H1 (cell line): ENCODE data around the gene TMEM145. TPM values are rescaled to one million over a fixed set of nuclear protein-coding genes. Genes with fewer than 3 reads are reported as not detected.
A peak's percentile ranks its signal among the peaks of the same experiment; 100 is the strongest.

ENCODE experiments used
- CTCF ChIA-PET: fragments of 300-600 bp; sonication (Branson Sonifier 250); formaldehyde crosslinking; loops from one replicate; lab custom pipeline; 2021; ENCODE audit not compliant: partially characterized antibody; lab: Charles Lee
- POLR2A ChIA-PET: fragments of 300-600 bp; sonication (Branson Sonifier 250); formaldehyde crosslinking; loops from one replicate; lab custom pipeline; 2021; ENCODE audit warnings: inconsistent platforms; ENCODE audit not compliant: partially characterized antibody; lab: Charles Lee
- DNase-seq, 2 experiments: peaks; one replicate each; pipeline versions ENCODE4 v3.0.0 to v3.0.0-alpha.2; 2010 to 2022; ENCODE audit warnings: low spot score in 2 of 2, low read depth in 1 of 2, mixed read lengths in 1 of 2
- FAIRE-seq: peaks from 2 replicates; lab custom pipeline; 2011; peaks lifted over from hg19 to GRCh38; lab: Jason Lieb, UNC
- H2AFZ ChIP-seq: 2 replicates; pipeline ENCODE4 v1.8.1; 2012; ENCODE audit warnings: low read length, inconsistent platforms
- H2AK5ac ChIP-seq: 2 replicates; pipeline ENCODE4 v1.6.1; 2013; ENCODE audit warnings: low read depth, low read length
- H2BK120ac ChIP-seq: replicated peaks from 2 replicates; pipeline ENCODE3; 2013; ENCODE audit warnings: low read depth, low read length, inconsistent platforms
- H2BK12ac ChIP-seq: 2 replicates; pipeline ENCODE4 v1.6.1; 2013; ENCODE audit warnings: low read depth, low read length
- H2BK15ac ChIP-seq: 2 replicates; pipeline ENCODE4 v1.6.1; 2013; ENCODE audit warnings: low read length
- H2BK20ac ChIP-seq: 2 replicates; pipeline ENCODE4 v1.6.1; 2013; ENCODE audit warnings: low read length
- H2BK5ac ChIP-seq: 2 replicates; pipeline ENCODE4 v1.6.1; 2013; ENCODE audit warnings: low read depth, low read length
- H3K14ac ChIP-seq: 2 replicates; pipeline ENCODE4 v1.6.1; 2013; ENCODE audit warnings: inconsistent platforms; ENCODE audit not compliant: insufficient read length
- H3K18ac ChIP-seq: 2 replicates; pipeline ENCODE4 v1.6.1; 2013; ENCODE audit warnings: low read length; ENCODE audit errors: extremely low read depth
- H3K23ac ChIP-seq: 2 replicates; pipeline ENCODE4 v1.6.1; 2013; ENCODE audit warnings: inconsistent platforms; ENCODE audit not compliant: insufficient read length
- H3K23me2 ChIP-seq: 2 replicates; pipeline ENCODE4 v1.6.1; 2013; ENCODE audit warnings: low read depth, low read length
- H3K27ac ChIP-seq: 2 replicates; pipeline ENCODE4 v1.6.1; 2011; ENCODE audit warnings: low read depth, low read length, inconsistent platforms
- H3K27me3 ChIP-seq, 4 experiments: replicated peaks in 1 of 4; 1 replicate in 1 of 4; 2 replicates in 3 of 4; pipeline versions ENCODE4 v1.6.1 to v1.8.1; 2011 to 2013; ENCODE audit warnings: low read length in 3 of 4, mild to moderate bottlenecking in 3 of 4, inconsistent platforms in 2 of 4, mixed read lengths in 2 of 4, moderate library complexity in 1 of 4; ENCODE audit not compliant: control insufficient read depth in 3 of 4, insufficient read depth in 3 of 4; ENCODE audit errors: extremely low read depth in 1 of 4
- H3K36me3 ChIP-seq, 4 experiments: 2 replicates each; pipeline versions ENCODE4 v1.6.1 to v1.8.1; 2011 to 2013; ENCODE audit warnings: mild to moderate bottlenecking in 4 of 4, low read length in 3 of 4, moderate library complexity in 2 of 4, control low read depth in 1 of 4, inconsistent platforms in 1 of 4; ENCODE audit not compliant: insufficient read depth in 4 of 4, control insufficient read depth in 2 of 4
- H3K4ac ChIP-seq: replicated peaks from 2 replicates; pipeline ENCODE3; 2013; ENCODE audit warnings: low read length, low read depth, mixed read lengths, inconsistent platforms; ENCODE audit not compliant: insufficient read length
- H3K4me1 ChIP-seq, 4 experiments: replicated peaks in 1 of 4; 1 replicate in 1 of 4; 2 replicates in 3 of 4; pipeline versions ENCODE4 v1.6.1 to v1.8.1; 2011 to 2013; ENCODE audit warnings: low read length in 3 of 4, inconsistent platforms in 2 of 4, mixed read lengths in 1 of 4; ENCODE audit not compliant: insufficient read depth in 4 of 4, control insufficient read depth in 3 of 4
- H3K4me2 ChIP-seq, 2 experiments: 2 replicates each; pipeline versions ENCODE4 v1.6.1 to v1.8.1; 2011 to 2013; ENCODE audit warnings: low read depth in 2 of 2, low read length in 2 of 2, control low read depth in 1 of 2, inconsistent platforms in 1 of 2, mild to moderate bottlenecking in 1 of 2; ENCODE audit not compliant: insufficient read depth in 1 of 2
- H3K4me3 ChIP-seq, 4 experiments: fragments of 200-600, 300-600 bp in 1 of 4; sonication (generic), shearing (Covaris generic), sonication (Bioruptor Twin) in 1 of 4; 2 replicates each; pipeline versions ENCODE4 v1.5.1 to v1.8.1; 2011 to 2016; ENCODE audit warnings: low read length in 4 of 4, low read depth in 3 of 4, control low read depth in 2 of 4, inconsistent platforms in 2 of 4, mild to moderate bottlenecking in 2 of 4, mixed read lengths in 1 of 4, moderate library complexity in 1 of 4; ENCODE audit not compliant: insufficient read depth in 2 of 4; ENCODE audit errors: extremely low read depth in 1 of 4
- H3K56ac ChIP-seq: replicated peaks from 2 replicates; pipeline ENCODE3; 2013; ENCODE audit warnings: low read depth, mild to moderate bottlenecking, mixed read lengths, low read length, inconsistent platforms; ENCODE audit not compliant: insufficient read length
- H3K79me1 ChIP-seq: 2 replicates; pipeline ENCODE4 v1.6.1; 2013; ENCODE audit warnings: low read depth, low read length, control low read depth
- H3K79me2 ChIP-seq, 2 experiments: 2 replicates each; pipeline versions ENCODE4 v1.6.1 to v1.8.1; 2012 to 2013; ENCODE audit warnings: low read length in 2 of 2, mild to moderate bottlenecking in 2 of 2, inconsistent platforms in 1 of 2; ENCODE audit not compliant: insufficient read depth in 2 of 2, control insufficient read depth in 1 of 2
- H3K9ac ChIP-seq, 4 experiments: replicated peaks in 1 of 4; 1 replicate in 1 of 4; 2 replicates in 3 of 4; pipeline versions ENCODE4 v1.6.1 to v1.8.1; 2011 to 2013; ENCODE audit warnings: low read depth in 3 of 4, low read length in 3 of 4, control low read depth in 2 of 4, mild to moderate bottlenecking in 2 of 4, moderate library complexity in 2 of 4, inconsistent platforms in 1 of 4; ENCODE audit errors: extremely low read depth in 1 of 4
- H3K9me3 ChIP-seq, 2 experiments: 2 replicates each; pipeline versions ENCODE4 v1.6.1 to v1.8.1; 2012 to 2013; ENCODE audit warnings: mild to moderate bottlenecking in 2 of 2, moderate library complexity in 2 of 2, control low read depth in 1 of 2, inconsistent platforms in 1 of 2, low read depth in 1 of 2, low read length in 1 of 2, mixed read lengths in 1 of 2; ENCODE audit not compliant: insufficient read depth in 2 of 2
- H4K20me1 ChIP-seq, 2 experiments: replicated peaks in 1 of 2; 2 replicates each; pipeline versions ENCODE3 to v1.8.1; 2011 to 2013; ENCODE audit warnings: inconsistent platforms in 2 of 2, low read length in 2 of 2, mild to moderate bottlenecking in 1 of 2; ENCODE audit not compliant: insufficient read depth in 2 of 2, control insufficient read depth in 1 of 2
- H4K5ac ChIP-seq: 2 replicates; pipeline ENCODE4 v1.6.1; 2013; ENCODE audit warnings: low read length, low read depth, mixed read lengths, inconsistent platforms; ENCODE audit not compliant: insufficient read length
- H4K8ac ChIP-seq: 2 replicates; pipeline ENCODE4 v1.8.0; 2013; ENCODE audit warnings: mild to moderate bottlenecking, moderate library complexity, low read length, inconsistent platforms; ENCODE audit not compliant: insufficient read depth; ENCODE audit errors: extremely low read depth
- H4K91ac ChIP-seq: replicated peaks from 2 replicates; pipeline ENCODE3; 2013; ENCODE audit warnings: low read length, mixed read lengths, inconsistent platforms; ENCODE audit not compliant: insufficient read length
- ATF3 ChIP-seq: IDR thresholded peaks from 2 replicates; pipeline ENCODE4 v1.6.1; 2011; ENCODE audit warnings: low read depth, mild to moderate bottlenecking, low read length; ENCODE audit not compliant: insufficient read depth
- CTBP2 ChIP-seq: IDR thresholded peaks from 2 replicates; pipeline ENCODE4 v1.7.0; 2011; ENCODE audit warnings: borderline replicate concordance, mild to moderate bottlenecking, moderate library complexity, mixed read lengths, low read length; ENCODE audit not compliant: insufficient read depth, insufficient read length
- POLR2AphosphoS5 ChIP-seq: IDR thresholded peaks from 2 replicates; pipeline ENCODE4 v1.6.1; 2011; ENCODE audit warnings: low read depth, low read length
- RFX5 ChIP-seq: IDR thresholded peaks from 2 replicates; pipeline ENCODE4 v1.6.1; 2011; ENCODE audit warnings: low read depth, low read length, improper control_type of control experiment, borderline replicate concordance
- SIX5 ChIP-seq: IDR thresholded peaks from 2 replicates; pipeline ENCODE4 v1.6.1; 2011; ENCODE audit warnings: mild to moderate bottlenecking, low read depth, low read length
- TAF7 ChIP-seq: optimal IDR thresholded peaks from 2 replicates; pipeline ENCODE3; 2011; ENCODE audit warnings: low read depth, mild to moderate bottlenecking, inconsistent platforms, low read length, moderate library complexity, borderline replicate concordance
- USF2 ChIP-seq: IDR thresholded peaks from 2 replicates; pipeline ENCODE4 v1.6.1; 2011; ENCODE audit warnings: low read length, improper control_type of control experiment
- YY1 ChIP-seq: IDR thresholded peaks from 2 replicates; pipeline ENCODE4 v1.6.1; 2011; ENCODE audit warnings: low read depth, mild to moderate bottlenecking, low read length
- WGBS, 2 experiments: shearing (Covaris generic) in 1 of 2; methylation state at CpG; one replicate each; pipeline versions ENCODE4 v1.1.6 to v1.1.7; 2013 to 2015; ENCODE audit warnings: low lambda C conversion rate in 2 of 2, mixed read lengths in 2 of 2, inconsistent platforms in 1 of 2, low coverage in 1 of 2, missing lambda C conversion rate in 1 of 2; ENCODE audit not compliant: insufficient replicate concordance in 2 of 2, insufficient coverage in 1 of 2, insufficient read length in 1 of 2; ENCODE audit errors: extremely low coverage in 1 of 2, missing lambda C conversion rate in 1 of 2; 5-methylcytosine and 5-hydroxymethylcytosine counted together
- polyA plus RNA-seq, 7 experiments: library from polyadenylated mRNA; depleted of rRNA in 3 of 7; stranded (reverse) in 5 of 7; unstranded in 2 of 7; fragments of >200 nt in 5 of 7; fragments of 200-250 nt in 2 of 7; gene quantifications; 1 replicate in 5 of 7; 2 replicates in 1 of 7; 4 replicates in 1 of 7; pipeline versions ENCODE4 v1.2.1 to v1.2.3, GENCODE V29; 2011 to 2013; ENCODE audit warnings: missing spikeins in 2 of 7, mixed read lengths in 2 of 7
- total RNA-seq: library from RNA; stranded (reverse); fragmentation: NEBNext Ultra II Directional; extraction: Animal tissue kit (Norgen Biotek cat#: 25700); gene quantifications from 2 replicates; pipeline ENCODE4 v1.2.1, GENCODE V29; 2021

Gene TMEM145
- total and polyA plus RNA-seq, 2 of the 8 experiments (the other 6 are each of a cell fraction or from before 2014, with no cell fraction given) = 2.3 to 4.7 TPM

GRCh38 chr19:42280815-42281145 is 32.3 kb upstream of the TMEM145 start:
- Histone ChIP-seq H2BK20ac (no peak overlapping the region), H2AK5ac (no peak overlapping the region), H3K4me2 (peak overlapping the region; percentile 81 to 96), H4K5ac (no peak overlapping the region), H2BK5ac (peak overlapping the region; percentile 66; the same call in 1 of the 2 replicates), H3K79me1 (peaks cover 18% of the 10 kb centered on the region), H4K91ac (no peak overlapping the region), H3K9ac (no peak overlapping the region), H3K9me3 (no peaks in the 10 kb centered on the region), H3K18ac (no peak overlapping the region), H3K27ac (no peak overlapping the region), H3K36me3 (no peaks in the 10 kb centered on the region), H3K79me2 (peaks cover 0 to 17% of the 10 kb centered on the region in 2 experiments; a peak in 2 of 4 replicates), H2BK120ac (no peak overlapping the region), H2AFZ (no peak overlapping the region), H4K8ac (no peak overlapping the region; the same call in 1 of the 2 replicates), H2BK15ac (no peak overlapping the region), H3K23ac (no peak overlapping the region), H3K23me2 (peaks cover 30% of the 10 kb centered on the region), H3K4me3 (peak overlapping the region; percentile 56 to 81 (median 74)), H2BK12ac (peak overlapping the region; percentile 27; the same call in 1 of the 2 replicates), H3K4me1 (peaks cover 9 to 46% (median 27%) of the 10 kb centered on the region in 4 experiments), H3K56ac (no peak overlapping the region), H3K27me3 (no peaks in the 10 kb centered on the region), H4K20me1 (peaks cover 3 to 10% of the 10 kb centered on the region in 2 experiments), H3K14ac (no peak overlapping the region), H3K4ac (no peak overlapping the region)
- DNase-seq (no peak), FAIRE-seq (no peak)
- POLR2A ChIA-PET = interaction anchor here (1.3 to 6.5 kb wide), 9 partner anchors 8 to 204 kb away, joined by 3 to 68 read pairs (median 9); partner anchors contain the start of genes CIC, ERF, PAFAH1B3 and PRR19
- WGBS, 2 experiments = 0% methylated on average over 12 of the region's 20 CpGs; no CpG with 5 or more reads in 1 of the 2 experiments
- CTCF ChIA-PET = interaction anchor here (1.3 to 7.4 kb wide), 6 partner anchors 10 to 100 kb away, joined by 3 to 260 read pairs (median 38); partner anchors contain the start of genes CIC, ERF and GSK3A
- TF ChIP-seq SIX5 = no peak
- no peak for TF ChIP-seq TAF7
- TF ChIP-seq YY1 = no peak
- TF ChIP-seq ATF3 = no peak
- no peak for TF ChIP-seq POLR2AphosphoS5
- no peak for TF ChIP-seq RFX5
- no peak for TF ChIP-seq CTBP2
- no peak for TF ChIP-seq USF2
